Tibial nerve (tissue), 4 donors: ENCODE data around the gene FAM90A1. TPM values are rescaled to one million over a fixed set of nuclear protein-coding genes. Genes with fewer than 3 reads are reported as not detected.
"Not testable (repeated sequence)": the region's sequence is repeated elsewhere in the genome, so short reads cannot be mapped to it uniquely, and the experiment has no call there.

Source experiments
- DNase-seq, 2 donors: peaks; one replicate each; pipeline ENCODE4 v3.0.0-alpha.2; 2019; ENCODE audit warnings: low spot score in 2 of 2
- H3K27ac ChIP-seq, 4 donors: fragments of 200-600 bp; sonication (generic) in 3 of 4; one replicate each; pipeline ENCODE4 v1.5.1; 2017 to 2019; ENCODE audit warnings: mild to moderate bottlenecking in 1 of 4
- H3K27me3 ChIP-seq, 2 donors: fragments of 200-600 bp; sonication (generic) in 1 of 2; one replicate each; pipeline versions ENCODE4 v1.5.1 to v1.6.0; 2017 to 2019
- H3K36me3 ChIP-seq, 3 donors: fragments of 200-600 bp; sonication (generic); one replicate each; pipeline ENCODE4 v1.5.1; 2018 to 2019
- H3K4me1 ChIP-seq, 4 donors: fragments of 200-600 bp; sonication (generic) in 3 of 4; one replicate each; pipeline ENCODE4 v1.5.1; 2017 to 2019
- H3K4me3 ChIP-seq, 4 donors: fragments of 200-600 bp; sonication (generic) in 3 of 4; one replicate each; pipeline ENCODE4 v1.5.1; 2017 to 2019; ENCODE audit warnings: mild to moderate bottlenecking in 1 of 4, moderate library complexity in 1 of 4
- H3K9me3 ChIP-seq, 4 donors: fragments of 200-600 bp; sonication (generic) in 3 of 4; one replicate each; pipeline ENCODE4 v1.5.1; 2017 to 2019
- EP300 ChIP-seq, 2 donors: sonication (generic); formaldehyde crosslinking; IDR thresholded peaks; one replicate each; pipeline ENCODE4 v1.6.1; 2017; ENCODE audit warnings: antibody characterized with exemption in 2 of 2, mild to moderate bottlenecking in 1 of 2
- POLR2A ChIP-seq, 2 donors: fragments of 450-650 bp; IDR thresholded peaks; one replicate each; pipeline ENCODE4 v1.6.1; 2017; ENCODE audit warnings: antibody characterized with exemption in 2 of 2, mild to moderate bottlenecking in 2 of 2, moderate library complexity in 2 of 2
- WGBS, 2 donors: methylation state at CpG; one replicate each; pipeline ENCODE4 v1.1.5; 2018; 5-methylcytosine and 5-hydroxymethylcytosine counted together
- total RNA-seq, 4 donors: library from RNA; depleted of rRNA; stranded (reverse); fragments of >200 nt; gene quantifications; one replicate each; pipeline ENCODE4 v1.1.0, GENCODE V29; 2016

Gene FAM90A1
- total RNA-seq, 4 donors from 2014 or later: 0.21 TPM; not detected in 3

GRCh38 chr12:8243682-8244161 is 16.3 kb upstream of the FAM90A1 start:
- H3K27me3 ChIP-seq, H3K4me1 ChIP-seq, H3K9me3 ChIP-seq, H3K36me3 ChIP-seq: not testable (repeated sequence)
- Histone ChIP-seq H3K4me3 (peak overlapping the region; percentile 49 to 69 (median 65)), H3K27ac (peak overlapping the region; percentile 83 to 95 (median 86))
- TF ChIP-seq EP300 (IDR thresholded peaks at IDR 0.05): peak in 1 of 2 donors; percentile 45
- peak; percentile 38 to 59 for TF ChIP-seq POLR2A (IDR thresholded peaks at IDR 0.05)
- DNase-seq: peak; percentile 14 to 29
- 1 to 2% methylated on average over 16 to 20 of the region's 35 CpGs for WGBS, 2 donors

DNA sequence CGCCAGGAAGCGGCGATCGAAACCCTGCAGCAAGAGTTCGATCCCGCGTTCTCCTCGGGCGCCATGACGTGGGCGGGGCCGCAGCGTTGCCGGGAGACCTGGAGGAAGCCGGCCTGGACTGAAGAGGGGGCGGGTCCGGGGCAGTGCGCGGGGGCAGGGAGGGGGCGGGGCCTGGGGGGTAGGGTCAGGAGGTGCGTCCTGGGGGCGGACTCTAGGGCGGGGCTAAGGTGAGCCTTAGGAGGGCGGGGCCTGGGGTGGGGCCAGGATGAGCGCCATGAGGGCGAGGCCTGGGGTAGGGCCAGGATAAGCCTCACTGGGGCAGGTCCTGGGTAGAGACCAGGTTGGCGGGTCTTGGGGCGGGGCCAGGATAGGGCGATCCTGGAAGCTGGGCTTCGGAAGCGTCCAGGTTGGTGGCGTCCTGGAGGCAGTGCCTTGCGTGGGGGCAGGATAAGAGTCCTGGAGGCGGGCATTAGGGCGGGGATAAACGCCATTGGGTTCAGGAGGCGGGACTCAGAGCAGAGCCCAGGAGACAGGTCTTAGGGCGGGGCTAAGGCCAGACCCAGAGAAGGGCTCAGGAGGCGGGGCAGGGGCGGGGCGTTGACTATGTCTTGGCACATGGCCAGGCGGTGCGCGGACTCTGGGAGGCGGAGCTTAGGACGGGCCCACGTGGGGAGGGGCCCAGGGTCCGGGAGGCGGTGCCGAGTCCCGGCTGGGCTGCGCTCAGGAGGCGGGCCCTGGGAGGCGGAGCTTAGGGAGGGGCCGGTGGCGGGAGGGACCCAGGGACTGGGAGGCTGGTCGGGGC is 15.7 kb upstream of the FAM90A1 start:
- H3K4me3 ChIP-seq: peak overlapping the region; percentile 49 to 74 (median 68)
- not testable (repeated sequence) for H3K4me1 ChIP-seq, H3K9me3 ChIP-seq, H3K27me3 ChIP-seq, H3K36me3 ChIP-seq
- 0 to 1% methylated on average over 23 to 42 of the region's 57 CpGs for WGBS, 2 donors
- DNase-seq: peak; percentile 98 to 99
- peak overlapping the region; percentile 83 to 95 (median 86) for H3K27ac ChIP-seq

DNA sequence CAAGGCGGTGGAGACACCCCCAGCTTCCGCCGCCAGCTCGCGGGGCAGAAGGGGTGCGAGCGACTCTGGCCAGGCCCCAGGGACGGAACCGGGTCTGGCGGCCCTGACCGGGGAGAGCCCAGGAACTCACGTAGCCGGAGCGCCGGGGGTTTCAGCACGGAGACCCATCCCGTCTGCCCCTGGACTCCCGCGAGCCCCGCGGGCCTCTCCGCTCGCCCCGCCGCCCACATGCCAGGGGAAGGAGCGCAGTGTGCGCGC is 15.1 kb upstream of the FAM90A1 start:
- H3K4me3 ChIP-seq: peak overlapping the region; percentile 49 to 74 (median 68)
- H3K27me3 ChIP-seq, H3K4me1 ChIP-seq, H3K36me3 ChIP-seq, H3K9me3 ChIP-seq, DNase-seq: not testable (repeated sequence)
- H3K27ac ChIP-seq: peak overlapping the region; percentile 1 to 95 (median 85)
- 0% methylated on average over 16 to 23 of the region's 28 CpGs for WGBS, 2 donors

GRCh38 chr12:8241917-8242621 is 14.7 kb upstream of the FAM90A1 start:
- H3K9me3 ChIP-seq, H3K27me3 ChIP-seq, H3K36me3 ChIP-seq, DNase-seq, H3K4me1 ChIP-seq: not testable (repeated sequence)
- 5 to 7% methylated on average over 19 to 20 of the region's 20 CpGs for WGBS, 2 donors
- Histone ChIP-seq H3K4me3 (peak overlapping the region; percentile 49 to 74 (median 68)), H3K27ac (peak overlapping the region; percentile 1 to 95 (median 85))

- DNase-seq, H3K4me1 ChIP-seq: not testable (repeated sequence)
- 65 to 74% methylated on average over 12 of the region's 13 CpGs for WGBS, 2 donors
Measured at GRCh38 chr12:8240340-8241114, 13.1 kb upstream of the FAM90A1 start.

GRCh38 chr12:8237031-8237430 is 9.6 kb upstream of the FAM90A1 start:
- not testable (repeated sequence) for H3K27me3 ChIP-seq, H3K4me1 ChIP-seq, DNase-seq, H3K9me3 ChIP-seq, H3K27ac ChIP-seq, H3K36me3 ChIP-seq, H3K4me3 ChIP-seq
- WGBS, 2 donors: 81 to 86% methylated on average over 12 of the region's 12 CpGs

More at GRCh38 chr12:8240340-8241114, 13.1 kb upstream of the FAM90A1 start:
- not testable (repeated sequence) for H3K9me3 ChIP-seq, H3K36me3 ChIP-seq, H3K4me3 ChIP-seq, H3K27me3 ChIP-seq, H3K27ac ChIP-seq

DNA sequence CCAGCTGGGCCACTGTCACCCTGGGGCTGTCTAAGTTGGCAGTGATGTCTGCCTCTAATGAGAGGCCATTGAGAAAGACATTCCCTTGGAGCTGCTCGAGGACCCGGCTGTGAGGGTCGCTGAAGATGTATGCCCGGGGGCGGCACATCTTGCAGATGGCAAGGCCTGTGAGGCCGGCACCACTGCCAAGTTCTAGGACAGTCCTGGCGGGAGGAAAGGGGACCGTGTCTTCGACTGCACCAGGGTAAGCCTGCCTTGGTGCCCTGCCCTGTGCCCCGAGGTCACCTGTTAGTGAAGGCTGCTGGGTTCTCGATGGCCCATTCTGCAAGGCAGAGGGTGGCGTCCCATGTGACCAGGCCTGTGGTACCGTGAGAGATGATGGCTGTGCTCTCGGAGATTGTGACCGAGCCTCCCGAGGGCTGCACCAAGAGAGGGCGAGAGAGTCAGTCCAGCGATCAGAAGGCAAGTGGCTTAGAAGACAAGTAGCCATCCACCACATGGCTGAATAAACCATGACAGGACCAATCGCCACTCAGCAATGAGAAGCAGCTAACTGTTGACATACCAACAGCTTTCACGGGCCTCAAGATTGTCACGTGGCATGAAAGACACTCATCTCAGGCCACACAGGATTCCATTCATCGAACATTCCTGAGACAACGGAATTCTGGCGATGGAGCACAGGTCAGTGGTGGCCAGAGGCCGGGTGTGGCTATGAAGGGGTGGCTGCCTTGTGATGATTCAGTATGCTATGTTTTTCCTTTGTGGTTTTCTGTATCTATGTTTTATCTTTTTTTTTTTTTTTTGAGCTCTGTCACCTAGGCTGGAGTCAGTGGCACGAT is 8.1 kb upstream of the FAM90A1 start:
- 75 to 87% methylated on average over 22 to 26 of the region's 26 CpGs for WGBS, 2 donors
- H3K4me1 ChIP-seq, H3K27ac ChIP-seq, H3K4me3 ChIP-seq, H3K27me3 ChIP-seq, H3K36me3 ChIP-seq, DNase-seq, H3K9me3 ChIP-seq: not testable (repeated sequence)

- not testable (repeated sequence) for H3K27me3 ChIP-seq, H3K9me3 ChIP-seq, H3K27ac ChIP-seq, H3K36me3 ChIP-seq, H3K4me3 ChIP-seq, DNase-seq, H3K4me1 ChIP-seq
- 71 to 77% methylated on average over 7 of the region's 7 CpGs for WGBS, 2 donors
Measured at GRCh38 chr12:8234746-8235145, 7.3 kb upstream of the FAM90A1 start.

DNA sequence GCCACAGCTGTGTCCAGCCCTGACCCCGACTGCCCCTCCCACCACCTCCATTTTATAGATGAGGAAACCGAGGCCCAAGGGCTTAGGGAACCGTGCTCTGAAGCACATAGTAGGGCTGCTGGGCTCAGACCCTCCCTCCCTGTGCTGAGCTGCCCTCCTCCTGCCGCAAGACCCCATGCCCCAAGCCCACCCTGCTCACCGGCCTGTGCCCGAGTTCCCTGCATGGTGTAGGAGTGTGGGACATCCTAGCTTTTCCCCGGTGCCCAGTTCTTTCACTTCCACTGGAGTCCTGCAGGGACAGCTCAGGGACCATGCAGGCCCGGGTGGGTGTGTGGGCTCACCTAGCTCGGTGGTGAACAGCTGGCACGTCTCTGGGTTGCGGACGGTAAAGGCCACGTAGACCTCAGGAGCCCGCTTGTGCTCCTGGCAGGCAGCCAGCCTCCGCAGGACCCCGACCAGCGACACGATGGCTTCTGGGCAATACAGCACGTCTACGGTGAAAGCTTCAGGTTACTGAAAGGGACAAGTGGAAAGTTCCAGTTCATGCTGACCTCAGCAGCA is 6.6 kb upstream of the FAM90A1 start:
- H3K27me3 ChIP-seq, H3K27ac ChIP-seq, H3K4me1 ChIP-seq, H3K4me3 ChIP-seq, DNase-seq, H3K9me3 ChIP-seq, H3K36me3 ChIP-seq: not testable (repeated sequence)
- 83 to 87% methylated on average over 11 to 20 of the region's 20 CpGs for WGBS, 2 donors

GRCh38 chr12:8233300-8233855 is 6.0 kb upstream of the FAM90A1 start:
- not testable (repeated sequence) for H3K36me3 ChIP-seq, H3K4me1 ChIP-seq, H3K27me3 ChIP-seq, H3K4me3 ChIP-seq, H3K9me3 ChIP-seq, DNase-seq, H3K27ac ChIP-seq
- WGBS, 2 donors: 90 to 93% methylated on average over 14 of the region's 14 CpGs
